HS-5 (cell line): Measurements from ENCODE around the gene FLAD1.
A peak's percentile ranks its signal among the peaks of the same experiment; 100 is the strongest.

Source experiments
- DNase-seq: peaks from one replicate; pipeline ENCODE4 v3.0.0-alpha.2; 2012; ENCODE audit warnings: low read depth

FLAD1 gene

DNA sequence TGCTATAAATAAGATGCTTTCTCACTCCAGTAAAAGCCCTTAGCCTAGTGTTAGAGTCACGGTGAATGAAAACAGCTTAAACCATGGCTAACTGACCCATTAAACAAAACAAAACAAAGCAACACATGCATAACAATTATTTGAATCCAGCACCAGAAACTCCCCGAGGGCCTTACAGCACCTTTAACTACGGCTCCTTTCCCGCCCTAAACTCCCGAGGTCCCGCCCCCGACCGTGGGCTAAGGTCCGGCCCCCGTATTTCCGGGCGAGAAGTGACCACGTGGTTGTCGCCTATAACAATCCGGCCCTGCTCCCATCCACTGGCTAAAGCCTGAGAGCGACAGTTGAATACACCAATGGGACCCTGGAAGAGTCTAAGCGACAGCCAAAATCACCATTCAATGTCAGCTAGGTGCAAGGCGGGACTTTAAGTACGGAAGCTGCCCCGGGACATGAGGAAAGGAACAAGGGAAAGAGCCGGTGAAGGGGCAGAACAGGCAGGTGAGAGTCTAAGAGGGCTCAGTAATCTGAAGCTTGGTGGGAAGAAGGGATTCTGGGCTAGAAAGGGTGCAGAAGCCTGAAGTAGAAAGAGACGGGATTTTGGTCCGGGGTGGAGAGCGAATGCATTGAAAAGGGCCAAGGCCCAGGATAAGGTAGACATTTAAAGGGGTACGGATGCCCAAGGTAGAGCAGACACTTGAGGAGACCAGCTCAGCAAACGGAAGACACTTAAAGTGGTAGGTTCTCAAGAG lies at the start of gene FLAD1:
Gene FLAD1, plus strand, starts transcription at position 448 of the 752 bp plus-strand sequence. CDS start 351 bp downstream, outside the sequence.
- peak; percentile 99 for DNase-seq

DNA sequence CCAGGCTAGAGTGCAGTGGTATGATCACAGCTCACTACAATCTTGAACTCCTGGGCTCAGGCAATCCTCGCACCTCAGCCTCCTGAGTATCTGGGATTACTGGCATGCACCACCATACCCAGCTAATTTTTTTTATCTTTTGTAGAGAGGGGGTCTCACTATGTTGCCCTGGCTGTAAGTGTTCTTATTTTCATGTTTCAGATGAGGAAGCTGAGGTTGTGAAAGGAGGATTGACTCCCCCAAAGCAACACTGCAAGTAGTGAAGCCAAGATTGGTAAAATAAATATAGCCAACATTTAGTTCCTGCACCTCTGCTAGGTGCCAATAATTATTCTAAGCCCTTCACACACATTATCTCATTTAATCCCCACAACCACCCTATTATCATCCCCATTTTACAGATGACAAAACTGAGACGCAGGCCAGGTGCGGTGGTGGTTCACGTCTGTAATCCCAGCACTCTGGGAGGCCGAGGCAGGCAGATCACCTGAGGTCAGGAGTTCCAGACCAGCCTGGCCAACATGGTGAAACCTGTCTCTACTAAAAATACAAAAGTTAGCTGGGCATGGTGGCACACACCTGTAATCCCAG lies 48.7 kb upstream of the FLAD1 start:
- no peak for DNase-seq

DNA sequence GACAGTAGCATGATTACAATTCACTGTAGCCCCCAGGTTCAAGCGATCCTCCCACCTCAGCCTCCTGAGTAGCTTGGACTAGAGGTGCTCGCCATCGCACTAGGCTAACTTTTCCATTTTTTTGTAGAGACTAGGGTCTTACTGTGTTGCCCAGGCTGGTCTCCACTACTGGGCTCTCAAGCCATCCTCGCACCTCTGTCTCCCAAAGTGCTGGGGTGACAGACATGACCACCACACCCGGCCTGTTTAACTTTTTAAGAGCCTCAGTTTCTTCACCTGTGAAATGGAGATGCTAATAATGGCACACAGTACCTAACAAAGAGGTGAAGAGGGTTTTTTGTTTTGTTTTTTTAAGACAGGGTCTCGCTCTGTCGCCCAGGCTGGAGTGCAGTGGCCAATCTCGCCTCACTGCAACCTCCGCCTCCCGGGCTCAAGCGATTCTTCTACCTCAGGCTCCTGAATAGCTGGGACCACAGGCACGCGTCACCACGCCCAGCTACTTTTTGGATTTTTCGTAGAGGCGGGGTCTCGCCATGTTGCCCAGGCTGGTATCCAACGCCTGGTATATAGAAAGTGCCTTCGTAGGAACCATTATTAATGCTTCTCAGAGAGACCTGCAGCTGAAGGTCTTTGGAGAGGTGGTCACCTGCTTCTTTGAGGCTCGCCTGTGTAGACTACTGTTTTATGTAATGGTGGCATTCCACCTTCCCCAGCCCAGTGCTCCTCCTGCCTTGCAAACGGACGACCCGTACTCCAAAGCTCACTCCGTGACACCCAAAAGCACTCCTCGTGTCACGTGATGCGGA lies 47.2 kb upstream of the FLAD1 start:
- DNase-seq: no peak

DNA sequence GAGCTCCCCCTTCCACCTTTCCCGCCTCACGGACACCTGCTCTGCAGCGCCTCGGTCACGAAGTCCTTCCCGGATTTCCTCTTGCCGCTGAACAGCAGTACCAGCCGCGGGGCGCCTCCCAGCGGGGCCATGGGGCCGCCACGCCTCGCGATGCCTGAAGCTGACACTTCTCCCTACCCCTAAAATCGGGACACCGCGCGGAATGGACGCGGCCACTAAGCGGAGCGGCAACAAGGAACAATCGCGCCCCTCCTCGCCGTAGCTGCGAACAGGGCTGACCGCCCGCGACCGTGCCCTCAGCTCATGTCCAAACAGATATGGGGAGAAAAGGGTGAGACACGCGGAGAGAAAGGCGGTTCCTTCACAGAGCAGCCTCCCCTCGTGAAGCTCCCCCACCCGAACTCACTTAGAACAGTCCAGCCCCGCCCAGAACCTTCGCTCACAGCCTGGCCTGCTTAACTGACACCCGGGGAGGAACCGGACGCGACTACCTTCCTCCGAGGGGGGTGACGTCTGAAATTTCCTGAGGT lies 46.5 kb upstream of the FLAD1 start, which contains the start of gene PMVK:
Gene PMVK, minus strand, starts transcription at position 165 of the 530 bp plus-strand sequence. Its CDS starts 34 bp downstream, at position 131.
- peak; percentile 93 for DNase-seq

DNA sequence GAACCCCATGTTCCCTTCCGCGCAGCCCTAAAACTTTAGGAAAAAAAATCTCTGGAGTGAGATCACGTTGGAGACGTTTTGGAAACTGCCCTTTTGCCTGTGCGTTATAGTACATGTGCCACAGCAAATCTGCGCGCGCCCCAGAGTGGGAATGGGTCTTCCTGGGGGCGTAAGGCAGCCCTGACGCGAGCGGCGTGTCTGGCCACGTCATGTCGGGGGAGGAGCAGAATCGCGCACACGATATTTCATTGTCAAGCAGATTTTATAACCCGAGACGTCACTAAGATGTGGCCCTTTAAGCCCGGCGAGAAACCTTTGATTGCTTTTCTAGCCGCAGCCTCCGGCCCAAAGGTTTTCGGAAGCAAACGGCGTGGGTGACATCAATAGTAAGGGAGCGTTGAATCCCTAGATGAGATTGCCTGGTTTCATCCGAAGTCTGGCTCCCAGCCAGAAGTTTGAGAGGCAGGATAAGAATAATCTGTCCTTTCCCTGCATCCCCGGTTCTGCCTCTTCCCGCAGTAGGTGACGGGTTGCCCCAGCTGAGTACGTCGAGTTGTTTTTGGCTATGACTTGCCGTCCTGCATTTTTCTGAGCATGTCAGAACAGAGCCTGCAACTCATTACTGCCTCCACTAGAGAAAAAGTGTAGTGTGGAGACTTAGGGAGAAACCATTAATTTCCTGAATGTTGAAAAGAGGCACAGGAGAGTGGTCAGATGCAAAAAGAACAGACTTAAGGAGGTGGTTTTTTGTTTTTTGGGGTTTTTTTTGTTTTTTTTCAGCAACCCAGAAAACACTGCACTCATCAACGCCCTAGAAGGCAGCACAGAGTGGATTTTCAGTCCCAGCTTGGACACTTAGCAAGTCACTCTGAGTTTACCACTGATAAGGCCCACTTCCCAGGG lies 45.8 kb upstream of the FLAD1 start:
- peak; percentile 90 for DNase-seq

DNA sequence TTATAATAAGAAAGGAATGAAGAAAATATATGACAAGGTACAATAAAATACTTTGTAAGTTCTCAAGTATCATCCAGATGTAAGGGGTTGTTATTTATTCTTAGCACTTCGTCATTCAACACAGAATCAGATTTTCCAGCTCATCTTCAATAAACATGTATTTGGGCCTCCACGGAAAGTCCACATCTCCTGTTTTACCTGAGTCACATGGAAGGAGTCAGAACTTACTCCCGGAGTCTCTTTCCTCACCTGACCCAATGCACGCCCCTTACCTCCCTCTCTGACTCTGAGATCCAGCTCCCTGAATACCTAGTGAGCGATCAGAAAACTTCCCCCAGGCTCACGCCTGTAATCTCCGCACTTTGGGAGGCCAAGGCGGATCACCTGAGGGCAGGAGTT lies 45.2 kb upstream of the FLAD1 start:
- no peak for DNase-seq

DNA sequence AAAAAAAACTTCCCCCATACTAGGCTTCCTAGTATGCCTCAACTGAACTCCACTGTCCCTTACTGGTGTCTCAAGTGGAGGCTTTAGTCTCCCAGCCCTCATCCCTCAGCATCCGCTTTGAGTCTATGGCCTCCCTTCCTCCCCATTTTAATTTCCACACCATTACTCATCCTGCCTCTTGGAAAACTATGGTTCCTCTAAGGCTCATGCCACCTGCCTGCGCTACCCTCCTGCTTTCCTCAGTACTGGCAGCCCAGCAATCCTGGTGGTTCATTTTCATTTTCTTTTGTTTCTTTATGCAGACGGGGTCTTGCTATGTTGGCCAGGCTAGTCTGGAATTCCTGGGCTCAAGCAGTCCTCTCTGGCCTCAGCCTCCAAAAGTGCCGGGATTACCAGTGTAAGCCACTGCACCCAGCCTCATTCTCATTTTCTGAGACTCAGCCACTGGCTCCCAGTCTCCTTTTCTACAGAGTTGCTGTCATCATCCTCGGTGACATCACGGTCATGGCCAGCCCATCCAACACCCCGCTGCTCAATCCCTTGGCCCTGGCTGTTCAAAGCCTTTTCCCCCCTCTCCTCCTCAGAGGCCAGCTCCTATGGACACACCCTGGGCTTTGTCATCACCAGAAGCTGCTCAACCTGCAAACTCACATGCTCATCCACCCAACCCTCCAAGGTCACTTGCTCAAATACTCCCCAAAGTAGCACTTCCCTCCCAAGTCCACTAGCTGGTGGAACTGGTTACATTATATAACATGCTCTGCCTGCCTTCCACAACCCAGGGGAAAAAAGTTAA lies 44.3 kb upstream of the FLAD1 start:
- DNase-seq: no peak

DNA sequence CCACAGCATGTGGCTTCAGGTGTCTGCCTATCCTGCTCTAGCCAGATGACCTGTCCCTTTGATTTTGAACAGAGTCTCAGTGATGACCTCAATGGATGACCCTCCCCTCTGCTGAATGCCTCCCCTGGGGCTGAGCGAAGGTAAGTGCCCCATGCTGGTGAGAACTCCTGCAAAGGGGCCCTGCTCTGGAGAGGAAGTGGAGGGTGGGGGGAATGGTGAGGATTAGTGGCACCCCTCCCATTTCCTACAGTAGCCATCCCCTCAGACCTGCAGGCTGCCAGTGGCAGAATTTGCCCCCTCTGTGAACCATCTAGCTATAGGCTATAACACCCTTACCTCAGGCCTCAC lies 43.0 kb upstream of the FLAD1 start:
- DNase-seq: no peak

DNA sequence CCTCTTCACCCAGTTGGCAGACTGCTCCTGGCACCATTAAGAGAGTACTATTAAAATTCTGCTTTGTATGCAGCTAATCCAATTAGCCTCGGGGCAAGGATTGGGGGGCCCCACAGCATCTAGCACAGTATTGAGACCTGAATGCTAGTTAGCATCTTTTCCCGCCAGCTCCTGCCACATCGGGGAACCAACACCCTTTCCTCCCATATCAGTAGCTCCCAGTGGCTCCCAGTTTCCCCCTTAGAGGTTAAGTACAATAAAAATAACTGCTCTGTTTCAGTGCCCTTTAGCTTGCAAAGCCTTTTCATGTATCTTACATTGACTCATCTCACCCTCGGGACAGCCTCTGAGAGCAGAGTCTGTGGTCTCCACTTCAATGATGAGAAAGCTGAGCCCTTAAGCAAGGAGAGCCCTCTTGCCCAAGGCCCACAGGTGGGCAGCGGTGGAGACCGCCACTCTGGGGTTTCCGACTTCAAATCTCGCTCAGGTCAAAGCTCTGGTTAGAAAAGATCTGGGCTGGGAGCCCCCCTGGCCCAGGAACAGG lies 42.4 kb upstream of the FLAD1 start:
- no peak for DNase-seq

DNA sequence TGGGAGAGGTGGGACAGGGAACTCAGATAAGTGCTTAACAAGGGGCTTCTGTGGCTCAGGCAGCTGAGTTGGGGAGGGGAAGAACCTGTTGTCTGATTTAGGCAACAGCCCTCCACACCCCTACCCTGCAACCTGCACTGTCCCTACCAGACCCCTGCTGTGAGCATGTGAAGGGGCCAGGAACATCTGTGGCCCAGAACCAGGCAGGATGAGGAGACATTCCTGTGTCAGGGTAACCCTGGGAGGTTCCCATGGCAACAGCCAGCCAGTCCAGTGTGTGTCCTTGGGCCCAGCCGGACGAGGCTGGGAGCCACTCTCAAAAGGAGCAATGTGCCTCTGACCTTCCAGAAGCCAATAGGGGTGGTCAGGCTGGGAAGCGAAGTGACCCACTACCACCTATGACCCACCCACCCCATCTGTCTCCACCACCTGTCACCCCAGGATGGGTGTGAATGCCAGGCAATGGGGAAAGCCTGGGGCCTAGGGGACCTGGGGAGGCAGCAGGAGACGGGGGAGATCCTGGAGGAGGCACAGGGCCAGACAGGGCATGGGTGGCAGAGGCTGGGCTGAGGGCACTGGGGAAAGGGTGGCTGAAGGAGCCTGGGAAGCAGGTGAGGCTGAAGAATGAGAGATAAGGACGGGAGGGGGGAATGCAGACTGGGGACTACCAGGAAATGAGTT lies 41.7 kb upstream of the FLAD1 start:
- no peak for DNase-seq

DNA sequence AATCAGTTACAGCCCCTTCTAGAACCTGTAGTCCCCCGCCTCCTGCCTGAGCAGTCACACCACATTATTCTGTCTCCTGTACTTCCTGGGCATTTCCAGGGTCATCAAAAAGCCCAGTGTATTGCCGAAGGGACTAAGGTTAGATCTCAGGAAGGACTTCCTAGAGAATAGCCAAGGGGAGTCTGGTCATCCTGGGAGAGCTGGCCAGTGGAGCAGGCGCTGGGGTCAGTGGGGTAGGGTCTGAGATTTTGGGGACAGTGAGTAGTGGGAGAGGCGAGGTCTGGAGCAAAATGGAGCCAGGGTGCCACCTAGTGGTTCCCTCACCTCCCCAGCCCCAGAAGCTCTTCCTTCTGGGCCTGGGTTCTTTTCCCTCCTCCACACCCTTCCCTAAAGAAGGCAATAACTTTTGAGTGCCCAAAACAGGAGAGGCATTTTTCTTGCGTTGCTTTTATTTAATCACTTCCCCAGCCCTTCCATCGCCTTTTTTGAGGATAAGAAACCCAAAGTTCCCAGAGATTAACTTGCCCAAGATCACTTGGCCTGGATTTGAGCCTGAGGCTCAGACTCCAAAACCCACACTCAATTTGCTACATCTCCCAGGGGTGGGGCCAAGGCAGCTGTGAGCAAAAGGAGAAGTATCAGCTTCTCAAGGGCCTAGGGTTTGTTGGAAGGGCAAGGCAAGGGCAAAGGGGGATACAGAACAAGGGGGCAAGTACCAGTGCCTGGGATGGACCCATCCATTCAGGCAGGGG lies 39.3 kb upstream of the FLAD1 start:
- no peak for DNase-seq

DNA sequence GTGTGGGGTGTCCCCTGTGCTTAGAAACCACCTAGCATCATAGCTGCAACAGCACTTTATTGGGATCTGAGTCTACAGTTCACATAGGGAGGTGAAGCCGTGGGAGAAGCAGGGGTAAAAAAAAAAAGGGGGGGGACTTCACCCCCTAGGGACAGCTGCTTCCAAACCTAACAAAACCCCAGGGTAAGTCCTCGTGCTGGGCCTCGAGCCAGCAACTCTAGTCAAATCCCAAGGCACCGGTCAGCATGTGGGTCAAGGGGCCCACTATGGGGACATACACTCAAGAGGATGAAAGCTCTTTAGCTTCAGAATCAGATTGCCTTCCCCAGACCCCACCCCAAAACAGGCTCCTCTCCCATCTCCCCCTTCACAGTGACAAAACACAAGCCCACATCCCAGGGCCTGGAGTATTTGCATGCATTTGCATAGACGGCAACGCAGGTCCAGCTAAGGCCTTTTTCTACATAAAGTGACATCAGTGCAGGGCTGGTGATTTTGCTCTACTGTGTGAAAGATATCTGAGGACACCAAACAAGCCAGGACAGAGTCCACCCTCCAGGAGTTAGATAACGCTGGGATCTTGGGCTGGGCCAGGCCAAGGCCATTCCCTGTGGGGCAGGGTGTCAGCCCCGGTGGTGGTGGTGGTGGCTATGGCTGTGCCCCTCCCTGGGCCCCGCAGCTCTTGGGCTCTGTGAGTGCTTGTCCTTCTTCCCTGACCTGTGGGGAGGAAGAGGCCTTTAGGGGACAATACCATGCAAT lies 38.6 kb upstream of the FLAD1 start:
- no peak for DNase-seq

DNA sequence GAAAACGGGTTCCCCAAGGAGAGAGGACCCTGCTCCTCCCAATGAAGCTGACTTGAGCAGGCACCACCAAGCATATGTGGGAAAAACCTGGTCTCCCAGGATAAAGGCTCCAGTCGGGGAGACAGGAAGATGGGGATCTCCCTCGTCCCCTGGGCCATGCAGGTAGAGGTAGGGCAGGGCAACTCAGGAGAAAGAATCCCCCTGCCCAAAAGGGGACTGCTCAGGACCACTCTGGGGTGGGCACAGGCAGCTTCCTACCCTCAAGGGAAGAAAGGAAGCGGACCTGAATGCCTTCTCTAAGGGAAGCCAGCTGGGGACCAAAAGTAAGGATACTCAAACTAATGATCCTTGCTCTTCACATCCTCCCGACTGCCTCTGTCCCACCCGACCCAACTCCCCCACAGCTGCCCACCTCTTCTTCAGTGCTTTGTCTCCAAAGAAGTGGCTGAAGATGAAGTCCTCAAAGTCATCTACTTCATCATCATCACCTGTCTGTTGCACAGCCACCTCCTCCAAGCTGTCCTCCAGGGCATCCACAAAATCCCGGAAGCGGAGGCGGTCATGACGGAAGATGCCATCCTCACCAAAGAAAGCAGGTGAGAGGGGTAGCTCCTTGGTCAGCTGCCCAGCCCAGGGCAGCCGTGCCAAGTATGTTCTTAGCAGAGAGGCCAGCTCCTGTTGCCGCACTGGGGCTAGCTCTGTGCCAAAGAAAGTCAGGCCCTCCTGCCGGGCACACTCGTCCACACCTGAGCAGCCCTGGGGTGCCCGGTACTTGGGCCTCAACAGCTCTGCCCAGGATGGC lies 37.8 kb upstream of the FLAD1 start:
- DNase-seq: no peak

DNA sequence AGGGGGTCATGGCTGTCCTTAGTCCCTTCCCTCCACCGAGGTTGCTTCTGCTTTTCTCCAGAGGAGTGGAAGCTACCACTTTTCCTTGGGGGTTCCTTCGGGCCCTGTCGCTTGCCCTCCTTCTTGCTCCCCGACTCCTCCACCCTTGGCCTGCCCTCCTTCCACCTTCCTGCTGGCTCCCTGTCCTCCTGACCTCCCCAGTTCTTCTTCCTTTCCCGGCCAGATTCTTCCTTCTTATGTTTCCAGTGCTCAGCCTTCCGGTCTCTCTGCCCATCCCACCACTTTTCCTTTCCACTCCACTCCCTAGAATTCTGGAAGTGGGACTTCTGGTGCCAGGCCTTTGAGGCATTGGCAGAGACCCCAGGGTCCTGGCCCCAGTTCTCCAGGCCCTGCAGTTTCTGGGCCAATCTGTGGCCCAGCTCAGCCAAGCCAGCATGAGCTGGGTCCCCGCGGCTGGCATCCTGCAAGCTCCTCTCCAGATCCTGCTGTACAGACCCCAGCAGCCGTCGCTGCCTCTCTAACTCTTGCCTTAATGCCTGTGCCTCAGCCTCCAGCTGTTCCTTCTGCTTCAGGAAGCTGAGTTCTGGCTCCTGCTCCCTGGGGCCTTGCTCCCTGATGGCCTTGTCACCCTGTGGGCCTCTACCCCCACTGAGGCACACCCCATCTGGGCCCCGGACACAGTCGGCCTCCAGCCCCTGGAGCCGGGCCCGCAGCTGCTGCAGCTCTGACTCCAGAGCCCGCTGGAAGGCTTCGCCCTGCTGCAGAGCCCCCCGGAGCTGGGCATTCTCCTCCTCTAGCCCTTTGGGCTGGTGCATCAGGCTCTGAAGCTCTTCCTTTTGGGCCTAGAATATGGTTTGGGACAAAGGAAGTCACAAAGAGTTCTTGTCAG lies 36.9 kb upstream of the FLAD1 start:
- no peak for DNase-seq

DNA sequence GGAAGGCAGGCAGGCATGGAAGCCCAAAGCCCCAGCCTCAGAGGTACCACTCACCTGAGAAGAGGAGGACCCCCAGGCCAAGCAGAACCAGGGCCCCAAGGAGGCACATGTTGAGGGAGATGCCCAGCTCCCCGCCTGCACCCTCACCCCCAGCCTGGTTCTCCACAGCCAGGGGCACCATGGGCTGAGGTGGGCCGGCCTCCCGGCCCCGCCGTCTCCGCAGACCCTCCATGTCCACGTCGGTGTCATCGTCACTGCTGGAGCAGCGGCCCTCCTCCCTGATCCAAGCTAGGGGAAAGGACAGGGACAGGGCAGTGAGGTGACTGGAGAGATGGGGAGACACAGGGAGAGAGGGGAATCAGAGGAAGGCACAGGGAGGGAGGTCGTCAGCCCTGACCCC lies 35.1 kb upstream of the FLAD1 start:
- DNase-seq: no peak

DNA sequence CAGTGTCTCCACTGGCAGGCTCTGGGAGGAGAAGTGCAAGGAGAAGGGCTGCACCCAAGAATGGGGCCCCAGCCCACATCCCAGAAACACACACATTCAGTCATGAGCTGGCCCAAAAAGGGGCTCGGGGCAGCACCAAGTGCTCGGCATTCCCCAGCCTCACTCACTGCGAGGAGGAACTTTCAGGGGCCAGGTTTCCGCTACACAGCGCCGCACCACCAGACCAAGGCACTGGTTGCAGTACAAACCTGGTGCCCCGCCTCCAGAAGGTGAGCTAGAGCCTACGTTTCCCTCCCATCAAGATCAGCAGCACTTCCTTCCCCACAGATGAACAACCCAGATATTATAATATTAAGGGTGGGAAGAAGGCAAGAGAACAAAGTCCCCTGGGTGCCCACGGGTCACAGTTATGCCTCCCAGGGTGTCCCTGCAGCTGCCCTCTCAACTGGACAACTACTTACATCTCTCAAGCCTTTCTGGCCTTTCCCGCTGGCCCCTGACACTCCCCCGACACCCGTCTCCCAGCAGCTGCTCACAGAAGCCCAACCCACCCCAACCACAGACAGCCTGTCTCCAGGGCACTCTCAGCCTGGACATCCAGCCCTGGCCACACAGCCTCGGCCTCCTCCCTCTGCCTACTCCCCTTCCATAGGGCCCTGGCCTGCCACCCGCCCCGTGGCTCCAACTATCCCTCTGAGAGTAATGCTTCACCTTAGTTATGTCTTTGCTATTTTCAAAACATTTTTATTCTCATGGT lies 31.1 kb upstream of the FLAD1 start:
- DNase-seq: no peak
